ENCODE data around the gene TPK1. TPM values are rescaled to one million over a fixed set of nuclear protein-coding genes. Genes with fewer than 3 reads are reported as not detected.

The TPK1 gene
- total and polyA plus RNA-seq, 2 donors, result 5.7 to 10.7 TPM

- DNase-seq (ENCODE audit: extremely low spot score), result no peak
- no peak overlapping the region for H3K27ac ChIP-seq (ENCODE audit: low read depth)
- H3K4me3 ChIP-seq (ENCODE audit: low read depth, low read length), result no peak overlapping the region
- H3K4me1 ChIP-seq (ENCODE audit: insufficient read depth), result no peaks in the 10 kb centered on the region
- WGBS, result 97% methylated on average over 1 of the region's 1 CpG
- H3K36me3 ChIP-seq (ENCODE audit: insufficient read depth), result no peaks in the 10 kb centered on the region
These were observed 118.1 kb downstream of the TPK1 start for GRCh38 chr7:144717720-144718119.

DNA sequence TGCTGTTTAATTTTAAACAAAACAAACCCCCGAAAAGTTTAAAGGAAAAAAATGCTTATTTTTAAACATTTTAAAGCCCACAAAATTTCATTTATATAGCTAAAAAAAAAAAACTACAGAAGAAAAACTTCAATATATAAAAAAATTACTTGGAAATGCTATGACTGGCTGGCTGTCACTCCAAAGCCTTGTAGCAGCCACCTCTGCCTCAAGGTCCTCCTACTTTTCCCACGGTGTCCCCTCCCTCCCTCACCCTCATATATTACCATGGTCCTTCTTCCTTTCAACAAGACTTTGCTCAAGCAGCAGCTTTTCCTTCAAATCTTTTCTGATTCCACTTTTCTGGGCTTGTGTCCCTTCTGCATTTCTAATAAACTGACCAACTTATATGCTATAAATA lies 122.0 kb downstream of the TPK1 start:
- 33% methylated on average over 2 of the region's 2 CpGs for WGBS
- DNase-seq (ENCODE audit: extremely low spot score), result no peak
- no peaks in the 10 kb centered on the region for H3K36me3 ChIP-seq (ENCODE audit: insufficient read depth)
- no peak overlapping the region for H3K4me3 ChIP-seq (ENCODE audit: low read depth, low read length)
- no peak overlapping the region for H3K27ac ChIP-seq (ENCODE audit: low read depth)
- no peaks in the 10 kb centered on the region for H3K4me1 ChIP-seq (ENCODE audit: insufficient read depth)

- no peak overlapping the region for H3K4me3 ChIP-seq (ENCODE audit: low read depth, low read length)
These were observed 125.1 kb downstream of the TPK1 start for GRCh38 chr7:144710791-144711190.

GRCh38 chr7:144709066-144709465 lies 126.8 kb downstream of the TPK1 start:
- WGBS, result 83% methylated on average over 1 of the region's 1 CpG
- no peaks in the 10 kb centered on the region for H3K36me3 ChIP-seq (ENCODE audit: insufficient read depth)

More at GRCh38 chr7:144710791-144711190, 125.1 kb downstream of the TPK1 start:
- Histone ChIP-seq H3K36me3 (ENCODE audit: insufficient read depth) (no peaks in the 10 kb centered on the region), H3K27ac (ENCODE audit: low read depth) (no peak overlapping the region), H3K4me1 (ENCODE audit: insufficient read depth) (no peaks in the 10 kb centered on the region)
- WGBS, result 85% methylated on average over 4 of the region's 4 CpGs
- no peak for DNase-seq (ENCODE audit: extremely low spot score)

DNA sequence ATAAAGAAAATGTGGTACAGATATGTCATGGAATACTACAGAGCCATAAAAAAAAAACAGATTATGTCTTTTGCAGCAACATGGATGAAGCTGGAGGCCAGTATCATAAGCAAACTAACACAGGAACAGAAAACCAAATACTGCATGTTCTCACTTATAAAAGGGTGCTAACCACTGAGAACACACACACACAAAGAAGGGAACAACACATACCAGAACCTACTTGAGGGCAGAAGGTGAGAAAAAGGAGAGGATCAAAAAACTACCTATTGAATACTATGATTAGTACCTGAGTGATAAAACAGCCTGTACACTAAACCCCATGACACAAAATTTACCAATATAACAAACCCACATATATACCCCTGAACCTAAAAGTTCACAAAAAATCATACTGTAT lies 144.6 kb downstream of the TPK1 start:
- H3K36me3 ChIP-seq (ENCODE audit: insufficient read depth), result no peaks in the 10 kb centered on the region
- no peak overlapping the region for H3K4me3 ChIP-seq (ENCODE audit: low read depth, low read length)
- H3K27ac ChIP-seq (ENCODE audit: low read depth), result no peak overlapping the region
- no peaks in the 10 kb centered on the region for H3K4me1 ChIP-seq (ENCODE audit: insufficient read depth)
- no peak for DNase-seq (ENCODE audit: extremely low spot score)

More at GRCh38 chr7:144709066-144709465, 126.8 kb downstream of the TPK1 start:
- H3K27ac ChIP-seq (ENCODE audit: low read depth), result no peak overlapping the region
- H3K4me1 ChIP-seq (ENCODE audit: insufficient read depth), result no peaks in the 10 kb centered on the region
- DNase-seq (ENCODE audit: extremely low spot score), result no peak
- no peak overlapping the region for H3K4me3 ChIP-seq (ENCODE audit: low read depth, low read length)

DNA sequence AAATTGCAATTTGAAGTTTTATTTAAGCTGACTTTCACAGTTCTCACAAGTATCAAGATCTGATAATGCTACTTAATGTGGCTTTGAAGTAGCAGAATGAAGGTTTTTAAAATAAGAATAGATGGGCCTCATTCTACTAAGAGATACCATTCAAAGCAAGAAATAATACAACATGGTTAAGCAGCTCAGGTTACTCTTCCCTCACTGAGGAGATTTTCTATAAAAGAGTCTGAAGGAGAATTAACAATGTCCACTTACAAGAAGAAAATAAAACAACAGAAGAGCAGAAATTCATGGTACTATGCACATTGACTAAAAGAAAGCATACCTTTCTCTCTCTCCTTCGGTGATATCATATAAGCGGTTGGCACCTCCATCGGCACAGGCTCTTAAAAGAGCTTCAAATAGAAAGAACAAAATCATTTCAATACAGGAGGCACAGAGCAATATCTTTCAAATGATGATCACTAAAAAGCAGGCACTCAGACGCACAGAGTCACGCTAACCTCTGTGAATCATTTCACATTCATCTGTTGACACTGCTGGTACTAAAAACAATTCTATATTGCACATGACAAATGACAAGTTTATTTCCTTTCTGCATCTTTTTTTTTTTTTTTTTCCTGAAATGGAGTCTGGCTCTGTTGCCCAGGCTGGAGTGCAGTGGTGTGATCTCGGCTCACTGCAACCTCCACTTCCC lies 153.1 kb downstream of the TPK1 start:
- H3K4me1 ChIP-seq (ENCODE audit: insufficient read depth), result no peaks in the 10 kb centered on the region
- 95% methylated on average over 6 of the region's 6 CpGs for WGBS

GRCh38 chr7:144676492-144676891 lies 159.4 kb downstream of the TPK1 start:
- Histone ChIP-seq H3K36me3 (ENCODE audit: insufficient read depth) (no peaks in the 10 kb centered on the region), H3K27ac (ENCODE audit: low read depth) (no peak overlapping the region), H3K4me3 (ENCODE audit: low read depth, low read length) (no peak overlapping the region), H3K4me1 (ENCODE audit: insufficient read depth) (no peaks in the 10 kb centered on the region)
- 69% methylated on average over 5 of the region's 5 CpGs for WGBS
- DNase-seq (ENCODE audit: extremely low spot score), result no peak

More for the DNA sequence above, 153.1 kb downstream of the TPK1 start:
- no peaks in the 10 kb centered on the region for H3K36me3 ChIP-seq (ENCODE audit: insufficient read depth)
- no peak for DNase-seq (ENCODE audit: extremely low spot score)
- H3K4me3 ChIP-seq (ENCODE audit: low read depth, low read length), result no peak overlapping the region
- H3K27ac ChIP-seq (ENCODE audit: low read depth), result no peak overlapping the region

DNA sequence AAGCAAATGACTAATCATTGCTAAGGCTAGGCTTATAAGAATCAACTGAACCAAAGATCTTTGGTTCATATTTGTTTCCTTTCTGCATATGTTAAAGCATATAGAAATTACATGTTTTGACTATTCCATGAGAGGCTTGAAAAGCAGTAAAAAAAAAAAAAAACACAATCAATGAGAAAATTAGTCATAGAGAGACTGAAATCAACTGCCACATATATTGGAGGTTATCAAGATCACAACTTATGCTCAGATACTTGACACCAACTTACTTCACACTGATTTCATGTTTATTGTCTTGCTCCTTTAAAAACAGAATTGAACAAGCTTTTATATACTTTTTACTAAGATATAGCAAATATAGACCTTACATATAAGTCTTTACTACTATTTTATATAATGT lies 161.3 kb downstream of the TPK1 start:
- no peak overlapping the region for H3K27ac ChIP-seq (ENCODE audit: low read depth)
- DNase-seq (ENCODE audit: extremely low spot score), result no peak
- no peak overlapping the region for H3K4me3 ChIP-seq (ENCODE audit: low read depth, low read length)
- no peaks in the 10 kb centered on the region for H3K36me3 ChIP-seq (ENCODE audit: insufficient read depth)
- no peaks in the 10 kb centered on the region for H3K4me1 ChIP-seq (ENCODE audit: insufficient read depth)

DNA sequence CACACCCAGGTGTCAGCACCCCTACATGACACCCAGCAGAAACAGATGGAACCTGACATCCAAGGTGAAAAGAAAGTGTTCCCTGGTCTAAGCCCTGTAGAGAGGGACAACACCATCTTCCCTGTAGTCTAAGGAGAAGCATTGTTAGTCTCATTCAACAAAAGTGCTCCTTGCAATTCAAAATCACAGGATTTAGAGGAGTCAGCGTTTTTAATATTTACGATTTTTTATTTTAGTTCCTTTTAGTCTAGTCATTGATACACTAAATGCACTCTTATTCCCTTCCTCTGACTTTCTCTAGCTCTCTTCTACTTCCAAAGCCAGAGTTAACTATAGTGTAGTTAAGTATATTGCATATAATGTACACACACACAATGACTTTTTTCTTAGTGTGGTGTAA lies 163.0 kb downstream of the TPK1 start:
- H3K4me3 ChIP-seq (ENCODE audit: low read depth, low read length), result no peak overlapping the region
- 88% methylated on average over 2 of the region's 2 CpGs for WGBS
- H3K36me3 ChIP-seq (ENCODE audit: insufficient read depth), result no peaks in the 10 kb centered on the region
- DNase-seq (ENCODE audit: extremely low spot score), result no peak
- H3K4me1 ChIP-seq (ENCODE audit: insufficient read depth), result no peaks in the 10 kb centered on the region
- no peak overlapping the region for H3K27ac ChIP-seq (ENCODE audit: low read depth)

DNA sequence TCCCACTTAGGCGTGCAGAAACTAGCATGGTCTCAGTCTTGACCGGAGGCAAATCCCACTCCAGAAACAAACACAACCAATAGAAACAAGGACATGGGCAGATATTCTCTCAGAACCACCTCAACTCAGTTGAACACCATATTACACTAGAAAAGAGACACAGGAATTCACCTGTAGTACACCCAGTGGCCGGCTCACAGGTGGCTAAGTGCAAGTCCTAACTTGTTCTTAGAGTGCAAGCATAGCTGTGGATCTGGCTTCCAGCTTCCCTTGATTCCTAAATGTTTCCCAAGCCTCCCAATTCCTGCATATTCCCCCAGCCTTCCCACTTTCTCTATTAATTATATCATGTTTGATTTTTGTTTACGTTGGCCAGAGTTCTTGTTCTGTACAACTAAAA lies 164.4 kb downstream of the TPK1 start:
- H3K4me3 ChIP-seq (ENCODE audit: low read depth, low read length), result no peak overlapping the region
- WGBS, result 84% methylated on average over 4 of the region's 4 CpGs
- H3K4me1 ChIP-seq (ENCODE audit: insufficient read depth), result no peaks in the 10 kb centered on the region
- no peak overlapping the region for H3K27ac ChIP-seq (ENCODE audit: low read depth)
- DNase-seq (ENCODE audit: extremely low spot score), result no peak
- no peaks in the 10 kb centered on the region for H3K36me3 ChIP-seq (ENCODE audit: insufficient read depth)

DNA sequence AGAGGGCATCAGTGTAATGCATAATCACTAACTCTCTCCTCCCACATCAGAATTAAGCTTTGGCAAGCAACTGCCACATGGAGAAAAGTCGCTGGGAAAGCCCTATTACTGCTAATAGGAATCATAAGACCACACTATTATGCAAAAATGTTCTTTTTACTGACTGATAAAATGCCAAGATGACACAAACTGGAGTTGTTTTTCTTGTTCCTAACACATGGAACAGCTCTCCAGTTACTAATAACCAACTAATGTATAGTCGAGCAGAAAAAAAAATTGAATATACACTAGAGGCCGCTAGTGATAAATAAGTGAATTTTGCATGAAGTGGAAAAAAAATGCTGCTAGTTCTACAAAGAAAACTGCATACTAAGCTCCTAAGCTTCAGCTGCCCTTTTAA lies 165.6 kb downstream of the TPK1 start:
- peak; percentile 1 for DNase-seq (ENCODE audit: extremely low spot score)
- Histone ChIP-seq H3K4me1 (ENCODE audit: insufficient read depth) (no peaks in the 10 kb centered on the region), H3K4me3 (ENCODE audit: low read depth, low read length) (no peak overlapping the region), H3K36me3 (ENCODE audit: insufficient read depth) (no peaks in the 10 kb centered on the region), H3K27ac (ENCODE audit: low read depth) (no peak overlapping the region)
- WGBS, result 18% methylated on average over 3 of the region's 3 CpGs

GRCh38 chr7:144668503-144668902 lies 167.3 kb downstream of the TPK1 start:
- H3K4me3 ChIP-seq (ENCODE audit: low read depth, low read length), result no peak overlapping the region
- 83% methylated on average over 1 of the region's 1 CpG for WGBS

GRCh38 chr7:144665689-144666381 lies 170.0 kb downstream of the TPK1 start:
- WGBS, result 52% methylated on average over 2 of the region's 2 CpGs
- Histone ChIP-seq H3K4me3 (ENCODE audit: low read depth, low read length) (no peak overlapping the region), H3K27ac (ENCODE audit: low read depth) (no peak overlapping the region), H3K36me3 (ENCODE audit: insufficient read depth) (no peaks in the 10 kb centered on the region), H3K4me1 (ENCODE audit: insufficient read depth) (no peaks in the 10 kb centered on the region)
- DNase-seq (ENCODE audit: extremely low spot score), result no peak

More at GRCh38 chr7:144668503-144668902, 167.3 kb downstream of the TPK1 start:
- DNase-seq (ENCODE audit: extremely low spot score), result no peak
- Histone ChIP-seq H3K36me3 (ENCODE audit: insufficient read depth) (no peaks in the 10 kb centered on the region), H3K4me1 (ENCODE audit: insufficient read depth) (no peaks in the 10 kb centered on the region), H3K27ac (ENCODE audit: low read depth) (no peak overlapping the region)

- 77% methylated on average over 9 of the region's 9 CpGs for WGBS
- no peaks in the 10 kb centered on the region for H3K36me3 ChIP-seq (ENCODE audit: insufficient read depth)
- H3K4me1 ChIP-seq (ENCODE audit: insufficient read depth), result no peaks in the 10 kb centered on the region
- no peak overlapping the region for H3K27ac ChIP-seq (ENCODE audit: low read depth)
- DNase-seq (ENCODE audit: extremely low spot score), result no peak
- H3K4me3 ChIP-seq (ENCODE audit: low read depth, low read length), result no peak overlapping the region
These were observed 176.6 kb downstream of the TPK1 start for GRCh38 chr7:144659211-144659610.

All from urinary bladder (tissue), 4 donors.